Measurements from ENCODE around the gene LYPD3. TPM values are rescaled to one million over a fixed set of nuclear protein-coding genes. Genes with fewer than 3 reads are reported as not detected.

The LYPD3 gene
- total RNA-seq, 6 experiments from 2014 or later: 0.17 to 0.35 (median 0.22) TPM

DNA sequence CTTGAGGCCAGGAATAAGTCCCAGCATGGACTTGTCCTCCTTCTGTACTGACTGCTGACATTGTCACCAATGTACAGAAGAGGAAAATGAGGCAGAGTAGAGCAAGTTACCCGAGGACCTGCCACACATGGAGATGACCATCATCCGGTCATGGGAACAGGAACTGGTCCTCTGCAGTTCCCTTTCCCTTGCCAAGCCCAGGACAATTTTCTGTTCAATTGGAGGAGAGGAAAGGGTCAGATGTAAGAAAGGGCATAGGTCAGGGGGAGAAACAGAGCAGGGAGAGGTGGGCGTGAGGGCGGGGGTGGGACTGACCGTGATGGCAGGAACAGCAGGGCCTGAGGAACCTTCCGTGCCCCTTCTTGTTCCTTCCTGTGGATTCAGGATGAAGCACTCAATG is 20.5 kb upstream of the LYPD3 start:
- H3K36me3 Mint-ChIP-seq (ENCODE audit: low read depth): peaks cover under 1% of the 10 kb centered on the region; the same call in 1 of the 2 replicates
- H3K4me1 Mint-ChIP-seq (ENCODE audit: low read depth): no peaks in the 10 kb centered on the region
- TF ChIP-seq, protein P1, sequence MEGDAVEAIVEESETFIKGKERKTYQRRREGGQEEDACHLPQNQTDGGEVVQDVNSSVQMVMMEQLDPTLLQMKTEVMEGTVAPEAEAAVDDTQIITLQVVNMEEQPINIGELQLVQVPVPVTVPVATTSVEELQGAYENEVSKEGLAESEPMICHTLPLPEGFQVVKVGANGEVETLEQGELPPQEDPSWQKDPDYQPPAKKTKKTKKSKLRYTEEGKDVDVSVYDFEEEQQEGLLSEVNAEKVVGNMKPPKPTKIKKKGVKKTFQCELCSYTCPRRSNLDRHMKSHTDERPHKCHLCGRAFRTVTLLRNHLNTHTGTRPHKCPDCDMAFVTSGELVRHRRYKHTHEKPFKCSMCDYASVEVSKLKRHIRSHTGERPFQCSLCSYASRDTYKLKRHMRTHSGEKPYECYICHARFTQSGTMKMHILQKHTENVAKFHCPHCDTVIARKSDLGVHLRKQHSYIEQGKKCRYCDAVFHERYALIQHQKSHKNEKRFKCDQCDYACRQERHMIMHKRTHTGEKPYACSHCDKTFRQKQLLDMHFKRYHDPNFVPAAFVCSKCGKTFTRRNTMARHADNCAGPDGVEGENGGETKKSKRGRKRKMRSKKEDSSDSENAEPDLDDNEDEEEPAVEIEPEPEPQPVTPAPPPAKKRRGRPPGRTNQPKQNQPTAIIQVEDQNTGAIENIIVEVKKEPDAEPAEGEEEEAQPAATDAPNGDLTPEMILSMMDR (IDR thresholded peaks at IDR 0.05): no peak
- H3K9me3 Mint-ChIP-seq: no peaks in the 10 kb centered on the region
- H3K27me3 Mint-ChIP-seq (ENCODE audit: insufficient read depth): no peaks in the 10 kb centered on the region
- no peak overlapping the region for H3K27ac Mint-ChIP-seq
- H3K4me3 Mint-ChIP-seq: no peak overlapping the region
- DNase-seq: no peak

DNA sequence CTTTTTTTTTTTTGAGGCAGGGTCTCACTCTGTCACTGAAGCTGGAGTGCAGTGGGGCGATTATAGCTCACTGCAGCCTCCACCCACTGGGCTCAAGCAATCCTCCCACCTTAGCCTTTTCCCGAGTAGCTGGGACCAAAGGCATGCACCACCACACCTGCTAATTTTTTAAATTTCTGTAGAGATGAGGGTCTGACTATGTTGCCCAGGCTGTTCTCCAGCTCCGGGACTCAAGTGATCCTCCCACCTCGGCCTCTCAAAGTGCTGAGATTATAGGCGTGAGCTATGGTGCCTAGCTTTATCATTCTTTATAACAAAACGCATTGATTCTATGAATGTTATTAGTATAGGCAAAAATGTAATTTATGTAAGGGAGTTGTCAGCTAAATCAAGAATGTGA is 17.9 kb upstream of the LYPD3 start:
- H3K4me3 Mint-ChIP-seq: no peak overlapping the region
- H3K36me3 Mint-ChIP-seq (ENCODE audit: low read depth): peaks cover 9% of the 10 kb centered on the region
- TF ChIP-seq, protein P1 (IDR thresholded peaks at IDR 0.05): no peak
- H3K27me3 Mint-ChIP-seq (ENCODE audit: insufficient read depth): no peaks in the 10 kb centered on the region; the same call in 1 of the 2 replicates
- no peak for DNase-seq
- no peaks in the 10 kb centered on the region for H3K4me1 Mint-ChIP-seq (ENCODE audit: low read depth)
- H3K27ac Mint-ChIP-seq: no peak overlapping the region
- H3K9me3 Mint-ChIP-seq: no peaks in the 10 kb centered on the region

DNA sequence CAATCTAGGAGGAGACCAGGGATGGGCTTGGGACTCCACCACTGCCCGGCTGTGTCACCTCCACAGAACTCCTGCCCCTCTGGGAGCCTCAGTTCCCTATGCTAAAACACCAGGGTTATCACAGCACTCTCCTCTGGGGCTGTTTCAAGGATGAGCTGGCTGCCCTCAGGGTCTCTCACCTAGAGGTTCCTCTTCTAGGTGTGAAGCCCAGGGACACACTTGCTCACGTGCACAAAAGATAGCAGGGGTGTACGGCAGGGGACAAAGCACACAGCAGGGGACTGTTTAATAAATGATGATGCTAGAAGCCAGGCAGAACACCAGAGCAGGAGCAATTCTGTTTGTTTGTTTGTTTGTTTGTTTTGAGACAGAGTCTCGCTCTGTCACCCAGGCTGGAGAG is 16.8 kb upstream of the LYPD3 start:
- no peak overlapping the region for H3K27ac Mint-ChIP-seq
- H3K4me1 Mint-ChIP-seq (ENCODE audit: low read depth): peaks cover 1% of the 10 kb centered on the region
- no peak for DNase-seq
- no peaks in the 10 kb centered on the region for H3K9me3 Mint-ChIP-seq
- no peaks in the 10 kb centered on the region; the same call in 1 of the 2 replicates for H3K27me3 Mint-ChIP-seq (ENCODE audit: insufficient read depth)
- peaks cover 16% of the 10 kb centered on the region for H3K36me3 Mint-ChIP-seq (ENCODE audit: low read depth)
- H3K4me3 Mint-ChIP-seq: no peak overlapping the region
- TF ChIP-seq, protein P1 (IDR thresholded peaks at IDR 0.05): no peak

DNA sequence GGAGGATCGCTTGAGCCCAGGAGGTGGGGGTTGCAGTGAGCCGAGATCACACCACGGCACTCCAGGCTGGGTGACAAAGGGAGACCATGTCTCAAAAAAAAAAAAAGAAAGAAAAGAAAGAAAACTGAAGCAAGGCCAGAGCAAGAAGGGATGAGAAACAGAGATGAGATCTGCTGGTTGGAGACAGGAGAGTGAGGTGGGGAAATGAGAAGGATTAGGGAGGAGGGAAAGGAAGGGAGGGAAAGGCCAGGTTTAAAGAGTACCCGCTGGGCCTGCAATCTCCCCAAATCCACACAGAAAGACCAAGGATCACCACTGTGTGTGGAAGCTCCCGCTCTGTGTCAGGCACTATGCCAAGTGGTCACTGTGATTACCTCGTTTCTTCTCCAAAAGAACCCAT is 16.3 kb upstream of the LYPD3 start:
- Mint-ChIP-seq H3K27ac (no peak overlapping the region), H3K36me3 (ENCODE audit: low read depth) (peaks cover 16% of the 10 kb centered on the region), H3K4me1 (ENCODE audit: low read depth) (peaks cover 6% of the 10 kb centered on the region), H3K27me3 (ENCODE audit: insufficient read depth) (no peaks in the 10 kb centered on the region; the same call in 1 of the 2 replicates), H3K9me3 (no peaks in the 10 kb centered on the region), H3K4me3 (no peak overlapping the region)
- no peak for DNase-seq
- TF ChIP-seq, protein P1 (IDR thresholded peaks at IDR 0.05): no peak

DNA sequence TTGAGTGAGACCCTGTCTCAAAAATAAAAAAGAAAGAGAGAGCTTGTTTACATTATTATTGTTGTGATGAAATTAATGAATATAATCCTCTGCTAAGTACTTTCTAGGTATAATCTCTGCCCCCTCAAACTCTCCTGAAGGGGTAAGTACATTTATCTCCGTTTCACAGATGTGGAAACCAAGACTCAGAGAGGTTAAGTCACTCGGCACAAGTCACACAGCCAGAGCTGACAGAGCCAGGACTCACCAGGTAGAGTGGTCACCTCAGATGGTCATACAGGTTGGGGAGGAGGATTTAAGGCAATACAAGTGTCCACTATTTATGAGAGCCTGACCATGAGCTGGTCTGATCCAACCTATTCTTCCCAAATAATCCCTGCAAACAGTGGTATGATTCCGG is 15.2 kb upstream of the LYPD3 start:
- Mint-ChIP-seq H3K27me3 (ENCODE audit: insufficient read depth) (no peaks in the 10 kb centered on the region; the same call in 1 of the 2 replicates), H3K36me3 (ENCODE audit: low read depth) (peaks cover 22% of the 10 kb centered on the region), H3K27ac (no peak overlapping the region), H3K9me3 (peaks cover under 1% of the 10 kb centered on the region; the same call in 1 of the 2 replicates), H3K4me1 (ENCODE audit: low read depth) (peaks cover 15% of the 10 kb centered on the region), H3K4me3 (no peak overlapping the region)
- no peak for DNase-seq
- TF ChIP-seq, protein P1 (IDR thresholded peaks at IDR 0.05): no peak

All from HFFc6 (cell line).